MM.1S (cell line): ENCODE measurements around the gene PRKG1.

Source experiments
- DNase-seq: peaks from one replicate; pipeline ENCODE4 v3.0.0-alpha.2; 2015
- H2AFZ ChIP-seq: fragments of 300-600 bp; sonication (generic); 2 replicates; pipeline ENCODE4 v1.6.0; 2016; ENCODE audit warnings: antibody characterized with exemption, low read length
- H3F3A ChIP-seq: fragments of 300-600 bp; sonication (generic); 2 replicates; pipeline ENCODE4 v1.6.1; 2016; ENCODE audit warnings: mild to moderate bottlenecking, antibody characterized with exemption, low read length, moderate library complexity, mixed read lengths; ENCODE audit not compliant: insufficient read depth
- H3K27ac ChIP-seq: fragments of 300-600 bp; sonication (generic); 2 replicates; pipeline ENCODE4 v1.5.1; 2016; ENCODE audit warnings: mild to moderate bottlenecking, low read length
- H3K27me3 ChIP-seq: fragments of 300-600 bp; sonication (generic); replicated peaks from 2 replicates; pipeline ENCODE4 v1.6.0; 2016; ENCODE audit warnings: low read length; ENCODE audit not compliant: insufficient read depth
- H3K36me3 ChIP-seq: fragments of 300-600 bp; sonication (generic); replicated peaks from 2 replicates; pipeline ENCODE4 v1.6.1; 2016; ENCODE audit warnings: mild to moderate bottlenecking, low read length, mixed read lengths; ENCODE audit not compliant: insufficient read depth
- H3K4me1 ChIP-seq: fragments of 300-600 bp; sonication (generic); 2 replicates; pipeline ENCODE4 v1.6.1; 2016; ENCODE audit warnings: low read length, mixed read lengths
- H3K4me2 ChIP-seq: fragments of 300-600 bp; sonication (generic); 2 replicates; pipeline ENCODE4 v1.6.0; 2016; ENCODE audit warnings: low read depth, low read length
- H3K4me3 ChIP-seq: fragments of 300-600 bp; sonication (generic); 2 replicates; pipeline ENCODE4 v1.5.1; 2016; ENCODE audit warnings: low read length, mixed read lengths
- H3K79me2 ChIP-seq: fragments of 300-600 bp; sonication (generic); 2 replicates; pipeline ENCODE4 v1.6.1; 2016; ENCODE audit warnings: mixed run types, low read length, mixed read lengths
- H3K9ac ChIP-seq: fragments of 300-600 bp; sonication (generic); 2 replicates; pipeline ENCODE4 v1.6.1; 2016; ENCODE audit warnings: low read length, mixed read lengths
- H3K9me2 ChIP-seq: fragments of 300-600 bp; sonication (generic); replicated peaks from 2 replicates; pipeline ENCODE4 v1.6.1; 2016; ENCODE audit warnings: mild to moderate bottlenecking, low read length, mixed read lengths; ENCODE audit not compliant: insufficient read depth
- H3K9me3 ChIP-seq: fragments of 300-600 bp; sonication (generic); replicated peaks from 2 replicates; pipeline ENCODE4 v1.6.1; 2016; ENCODE audit warnings: mild to moderate bottlenecking, low read length, mixed read lengths; ENCODE audit not compliant: insufficient read depth
- H4K20me1 ChIP-seq: fragments of 300-600 bp; sonication (generic); 2 replicates; pipeline ENCODE4 v1.6.1; 2016; ENCODE audit warnings: mild to moderate bottlenecking, low read length, moderate library complexity, mixed read lengths; ENCODE audit not compliant: insufficient read depth
- CTCF ChIP-seq: fragments of 300-600 bp; sonication (generic); IDR thresholded peaks from 2 replicates; pipeline ENCODE4 v1.5.1; 2016; ENCODE audit warnings: antibody characterized with exemption, low read length, mixed read lengths
- EZH2 ChIP-seq: fragments of 300-600 bp; sonication (generic); optimal IDR thresholded peaks from 2 replicates; pipeline ENCODE3; 2017; ENCODE audit warnings: low read depth, mild to moderate bottlenecking, antibody characterized with exemption, low read length, mixed read lengths
- EZH2phosphoT487 ChIP-seq: fragments of 300-600 bp; sonication (generic); IDR thresholded peaks from 2 replicates; pipeline ENCODE4 v1.6.1; 2018; ENCODE audit warnings: antibody characterized with exemption, low read length

Gene PRKG1

GRCh38 chr10:51862149-51862548 is 787.9 kb downstream of the PRKG1 start:
- no peak overlapping the region for H3K27ac ChIP-seq
- H3K4me1 ChIP-seq, result peaks cover 36% of the 10 kb centered on the region
- no peak overlapping the region for H3K9ac ChIP-seq
- no peaks in the 10 kb centered on the region for H4K20me1 ChIP-seq
- H3K4me2 ChIP-seq, result no peak overlapping the region
- H3K4me3 ChIP-seq, result no peak overlapping the region
- DNase-seq, result no peak
- no peaks in the 10 kb centered on the region for H3K9me2 ChIP-seq
- no peaks in the 10 kb centered on the region for H3K36me3 ChIP-seq
- H3F3A ChIP-seq, result peaks cover 19% of the 10 kb centered on the region
- no peaks in the 10 kb centered on the region for H3K79me2 ChIP-seq
- H2AFZ ChIP-seq, result no peak overlapping the region
- H3K27me3 ChIP-seq, result no peaks in the 10 kb centered on the region
- no peaks in the 10 kb centered on the region for H3K9me3 ChIP-seq
- no peak for TF ChIP-seq CTCF

- no peak overlapping the region for H3K4me2 ChIP-seq
- H3K9me3 ChIP-seq, result no peaks in the 10 kb centered on the region
- H3F3A ChIP-seq, result no peaks in the 10 kb centered on the region
- no peaks in the 10 kb centered on the region for H3K27me3 ChIP-seq
- H3K4me3 ChIP-seq, result no peak overlapping the region
- TF ChIP-seq EZH2phosphoT487, result no peak
- no peak for TF ChIP-seq CTCF
- no peak for TF ChIP-seq EZH2
- no peaks in the 10 kb centered on the region for H4K20me1 ChIP-seq
- no peaks in the 10 kb centered on the region for H3K36me3 ChIP-seq
- H3K4me1 ChIP-seq, result peaks cover 8% of the 10 kb centered on the region
- no peak overlapping the region for H2AFZ ChIP-seq
- no peak overlapping the region for H3K27ac ChIP-seq
- H3K9me2 ChIP-seq, result no peaks in the 10 kb centered on the region
- no peak for DNase-seq
- no peaks in the 10 kb centered on the region for H3K79me2 ChIP-seq
- H3K9ac ChIP-seq, result no peak overlapping the region
Measured at GRCh38 chr10:51867956-51868355, 793.7 kb downstream of the PRKG1 start.

- Histone ChIP-seq H2AFZ (no peak overlapping the region), H3K4me2 (no peak overlapping the region), H4K20me1 (no peaks in the 10 kb centered on the region), H3K27me3 (no peaks in the 10 kb centered on the region), H3K36me3 (no peaks in the 10 kb centered on the region), H3K9ac (no peak overlapping the region), H3F3A (peaks cover under 1% of the 10 kb centered on the region; the same call in 1 of the 2 replicates), H3K4me3 (no peak overlapping the region), H3K79me2 (no peaks in the 10 kb centered on the region), H3K9me2 (no peaks in the 10 kb centered on the region), H3K4me1 (peaks cover 23% of the 10 kb centered on the region), H3K27ac (no peak overlapping the region), H3K9me3 (no peaks in the 10 kb centered on the region)
- DNase-seq, result no peak
- TF ChIP-seq EZH2phosphoT487 (no peak), CTCF (no peak), EZH2 (no peak)
Measured at GRCh38 chr10:51874131-51874530, 799.8 kb downstream of the PRKG1 start.
